Measurements from ENCODE around the gene PTPN9.
"Not testable (repeated sequence)": the region's sequence is repeated elsewhere in the genome, so short reads cannot be mapped to it uniquely, and the experiment has no call there.

The PTPN9 gene

DNA sequence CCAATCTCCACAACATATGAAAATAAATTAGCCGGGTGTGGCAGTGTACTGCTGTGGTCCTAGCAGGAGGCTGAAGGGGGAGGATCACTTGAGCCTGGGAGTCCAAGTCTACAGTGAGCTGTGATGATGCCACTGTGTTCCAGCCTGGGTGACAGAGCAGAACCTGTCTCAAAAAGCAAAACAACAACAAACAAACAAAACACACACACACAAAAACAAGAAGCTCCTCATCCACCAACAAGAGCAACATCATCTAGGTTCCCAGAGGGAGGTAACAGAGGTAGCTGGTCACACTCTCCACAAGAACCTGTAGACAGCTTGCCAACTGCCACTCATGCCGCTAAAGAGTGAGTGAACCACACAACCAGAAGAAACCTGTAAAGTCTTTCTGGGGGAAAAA is 34.8 kb downstream of the PTPN9 start:
- no peak overlapping the region for H3K27ac ChIP-seq (ENCODE audit: low read length)
- no peaks in the 10 kb centered on the region for H3K4me1 ChIP-seq (ENCODE audit: low read length)
- 0 out of 2 replicates have a peak, but pooled peaks cover 10% of the 10 kb centered on the region for H3K79me2 ChIP-seq (ENCODE audit: low read length)
- TF ChIP-seq EZH2phosphoT487 (IDR thresholded peaks at IDR 0.05; ENCODE audit: low read depth) (no peak), CTCF (IDR thresholded peaks at IDR 0.05; ENCODE audit: low read depth, low read length) (no peak)
- H3K36me3 ChIP-seq (replicated peaks; ENCODE audit: low read depth, low read length), result peaks cover under 1% of the 10 kb centered on the region
- 0 out of 2 replicates have a peak, but pooled peaks cover 8% of the 10 kb centered on the region for H4K20me1 ChIP-seq (ENCODE audit: insufficient read depth, low read length)
- H2AFZ ChIP-seq (ENCODE audit: low read depth, low read length), result no peak overlapping the region
- H3K4me3 ChIP-seq (ENCODE audit: low read length), result no peak overlapping the region
- H3K27me3 ChIP-seq (ENCODE audit: low read depth, low read length), result no peaks in the 10 kb centered on the region
- no peak overlapping the region for H3K4me2 ChIP-seq (ENCODE audit: low read length)
- no peaks in the 10 kb centered on the region for H3K9me3 ChIP-seq (ENCODE audit: insufficient read depth, low read length)
- no peak overlapping the region for H3K9ac ChIP-seq (ENCODE audit: low read length)

DNA sequence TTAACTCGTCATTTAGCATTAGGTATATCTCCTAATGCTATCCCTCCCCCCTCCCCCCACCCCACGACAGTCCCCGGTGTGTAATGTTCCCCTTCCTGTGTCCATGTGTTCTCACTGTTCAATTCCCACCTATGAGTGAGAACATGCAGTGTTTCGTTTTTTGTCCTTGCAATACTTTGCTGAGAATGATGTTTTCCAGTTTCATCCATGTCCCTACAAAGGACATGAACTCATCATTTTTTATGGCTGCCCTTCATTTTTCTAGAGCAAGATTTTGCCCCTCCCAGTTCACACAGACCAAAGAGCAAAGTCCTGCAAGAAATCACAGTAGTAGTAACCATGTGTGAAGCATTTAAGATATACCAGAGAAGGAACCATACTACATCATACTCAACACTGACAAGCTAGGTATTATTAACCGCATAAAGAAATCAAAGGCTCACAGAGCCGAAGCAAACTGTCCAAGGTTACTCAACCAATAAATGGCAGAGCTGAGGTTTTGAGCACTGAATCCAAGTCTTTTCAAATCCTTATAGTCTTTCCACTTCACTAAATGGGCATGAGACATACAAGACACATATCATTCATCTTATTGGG is 36.1 kb downstream of the PTPN9 start:
- not testable (repeated sequence) for H3K4me2 ChIP-seq (ENCODE audit: low read length); H3K4me1 ChIP-seq (ENCODE audit: low read length); H3K9me3 ChIP-seq (ENCODE audit: insufficient read depth, low read length); H3K27ac ChIP-seq (ENCODE audit: low read length); H2AFZ ChIP-seq (ENCODE audit: low read depth, low read length); H3K27me3 ChIP-seq (ENCODE audit: low read depth, low read length); H3K9ac ChIP-seq (ENCODE audit: low read length); H3K4me3 ChIP-seq (ENCODE audit: low read length); H3K36me3 ChIP-seq (replicated peaks; ENCODE audit: low read depth, low read length); H3K79me2 ChIP-seq (ENCODE audit: low read length); H4K20me1 ChIP-seq (ENCODE audit: insufficient read depth, low read length)

- 0 out of 2 replicates have a peak, but pooled peaks cover 8% of the 10 kb centered on the region for H4K20me1 ChIP-seq (ENCODE audit: insufficient read depth, low read length)
Measured at GRCh38 chr15:75542386-75542797, 36.7 kb downstream of the PTPN9 start.

GRCh38 chr15:75538376-75538775 is 40.7 kb downstream of the PTPN9 start:
- H3K79me2 ChIP-seq (ENCODE audit: low read length), result no peaks in the 10 kb centered on the region
- no peak overlapping the region for H3K4me2 ChIP-seq (ENCODE audit: low read length)
- H4K20me1 ChIP-seq (ENCODE audit: insufficient read depth, low read length), result 0 out of 2 replicates have a peak, but pooled peaks cover 3% of the 10 kb centered on the region

More at GRCh38 chr15:75542386-75542797, 36.7 kb downstream of the PTPN9 start:
- Histone ChIP-seq H2AFZ (ENCODE audit: low read depth, low read length) (no peak overlapping the region), H3K4me2 (ENCODE audit: low read length) (no peak overlapping the region), H3K4me3 (ENCODE audit: low read length) (no peak overlapping the region), H3K79me2 (ENCODE audit: low read length) (0 out of 2 replicates have a peak, but pooled peaks cover 9% of the 10 kb centered on the region), H3K36me3 (replicated peaks; ENCODE audit: low read depth, low read length) (no peaks in the 10 kb centered on the region), H3K9ac (ENCODE audit: low read length) (no peak overlapping the region), H3K4me1 (ENCODE audit: low read length) (no peaks in the 10 kb centered on the region), H3K9me3 (ENCODE audit: insufficient read depth, low read length) (no peaks in the 10 kb centered on the region), H3K27ac (ENCODE audit: low read length) (no peak overlapping the region), H3K27me3 (ENCODE audit: low read depth, low read length) (no peaks in the 10 kb centered on the region)
- no peak for TF ChIP-seq EZH2phosphoT487 (IDR thresholded peaks at IDR 0.05; ENCODE audit: low read depth)
- no peak for TF ChIP-seq CTCF (IDR thresholded peaks at IDR 0.05; ENCODE audit: low read depth, low read length)

More at GRCh38 chr15:75538376-75538775, 40.7 kb downstream of the PTPN9 start:
- Histone ChIP-seq H3K4me3 (ENCODE audit: low read length) (no peak overlapping the region), H3K27me3 (ENCODE audit: low read depth, low read length) (no peaks in the 10 kb centered on the region), H3K9me3 (ENCODE audit: insufficient read depth, low read length) (no peaks in the 10 kb centered on the region), H3K9ac (ENCODE audit: low read length) (no peak overlapping the region), H2AFZ (ENCODE audit: low read depth, low read length) (no peak overlapping the region), H3K36me3 (replicated peaks; ENCODE audit: low read depth, low read length) (peaks cover 2% of the 10 kb centered on the region), H3K27ac (ENCODE audit: low read length) (no peak overlapping the region), H3K4me1 (ENCODE audit: low read length) (no peaks in the 10 kb centered on the region)
- TF ChIP-seq EZH2phosphoT487 (IDR thresholded peaks at IDR 0.05; ENCODE audit: low read depth) (no peak), CTCF (IDR thresholded peaks at IDR 0.05; ENCODE audit: low read depth, low read length) (no peak)

All from OCI-LY3 (cell line).